Measurements from ENCODE around the gene JARID2.

Gene JARID2

DNA sequence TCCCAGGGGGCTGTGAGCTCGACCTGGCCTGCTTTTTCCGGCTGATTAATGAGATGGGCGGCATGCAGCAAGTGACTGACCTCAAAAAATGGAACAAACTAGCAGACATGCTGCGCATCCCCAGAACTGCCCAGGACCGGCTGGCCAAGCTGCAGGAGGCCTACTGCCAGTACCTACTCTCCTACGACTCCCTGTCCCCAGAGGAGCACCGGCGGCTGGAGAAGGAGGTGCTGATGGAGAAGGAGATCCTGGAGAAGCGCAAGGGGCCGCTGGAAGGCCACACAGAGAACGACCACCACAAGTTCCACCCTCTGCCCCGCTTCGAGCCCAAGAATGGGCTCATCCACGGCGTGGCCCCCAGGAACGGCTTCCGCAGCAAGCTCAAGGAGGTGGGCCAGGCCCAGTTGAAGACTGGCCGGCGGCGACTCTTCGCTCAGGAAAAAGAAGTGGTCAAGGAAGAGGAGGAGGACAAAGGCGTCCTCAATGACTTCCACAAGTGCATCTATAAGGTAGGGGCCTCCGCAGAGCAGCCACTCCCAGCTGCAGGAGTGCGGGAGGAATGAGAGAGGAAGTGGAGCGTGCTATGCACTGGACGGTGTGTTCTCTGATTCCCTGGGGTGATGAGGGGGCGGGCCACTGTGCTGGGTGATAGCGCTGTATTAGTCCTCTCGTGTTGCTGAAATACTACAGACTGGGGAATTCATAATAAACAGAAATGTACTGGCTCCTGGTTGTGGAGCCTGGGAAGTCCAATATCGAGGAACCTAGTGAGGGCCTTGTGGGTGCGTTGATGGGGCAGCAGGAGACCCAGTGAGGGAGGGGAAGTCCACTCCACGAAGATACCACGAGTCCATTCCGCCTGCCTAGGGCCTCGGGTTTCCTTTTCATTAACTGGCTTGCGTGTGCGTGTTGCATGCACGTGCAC, 255.3 kb downstream of the JARID2 start:
- no peak for DNase-seq

DNA sequence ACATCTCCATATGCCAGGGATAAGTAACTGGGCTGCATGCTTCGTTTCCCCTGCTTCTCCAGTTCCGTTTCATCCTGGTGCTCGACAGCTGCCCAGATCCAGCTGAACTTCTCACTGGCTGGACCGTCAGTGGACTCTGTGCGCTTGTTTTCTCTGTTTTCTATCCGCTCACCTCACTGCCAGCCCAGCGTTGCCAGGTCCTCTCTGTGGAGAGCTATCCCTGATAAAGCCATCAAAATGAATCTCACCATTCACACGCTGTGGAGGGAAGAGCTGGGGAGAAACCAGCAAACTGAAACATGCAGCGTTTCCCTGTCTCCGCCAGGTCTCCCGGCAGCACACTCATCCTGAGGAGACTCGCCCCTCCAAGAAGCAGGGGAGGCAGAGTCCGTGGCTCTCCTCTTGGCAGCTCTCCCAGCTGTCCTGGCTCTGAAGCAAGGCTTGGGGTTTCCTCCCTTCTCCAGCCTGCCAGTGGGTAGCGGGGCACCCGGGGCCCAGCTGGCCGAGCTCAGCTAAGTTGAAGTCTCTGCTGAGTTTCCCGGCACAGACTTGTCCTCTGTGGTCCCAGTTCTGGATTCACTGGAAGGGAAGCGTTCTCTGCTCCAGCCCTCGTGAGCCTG, 256.1 kb downstream of the JARID2 start:
- DNase-seq, result no peak

DNA sequence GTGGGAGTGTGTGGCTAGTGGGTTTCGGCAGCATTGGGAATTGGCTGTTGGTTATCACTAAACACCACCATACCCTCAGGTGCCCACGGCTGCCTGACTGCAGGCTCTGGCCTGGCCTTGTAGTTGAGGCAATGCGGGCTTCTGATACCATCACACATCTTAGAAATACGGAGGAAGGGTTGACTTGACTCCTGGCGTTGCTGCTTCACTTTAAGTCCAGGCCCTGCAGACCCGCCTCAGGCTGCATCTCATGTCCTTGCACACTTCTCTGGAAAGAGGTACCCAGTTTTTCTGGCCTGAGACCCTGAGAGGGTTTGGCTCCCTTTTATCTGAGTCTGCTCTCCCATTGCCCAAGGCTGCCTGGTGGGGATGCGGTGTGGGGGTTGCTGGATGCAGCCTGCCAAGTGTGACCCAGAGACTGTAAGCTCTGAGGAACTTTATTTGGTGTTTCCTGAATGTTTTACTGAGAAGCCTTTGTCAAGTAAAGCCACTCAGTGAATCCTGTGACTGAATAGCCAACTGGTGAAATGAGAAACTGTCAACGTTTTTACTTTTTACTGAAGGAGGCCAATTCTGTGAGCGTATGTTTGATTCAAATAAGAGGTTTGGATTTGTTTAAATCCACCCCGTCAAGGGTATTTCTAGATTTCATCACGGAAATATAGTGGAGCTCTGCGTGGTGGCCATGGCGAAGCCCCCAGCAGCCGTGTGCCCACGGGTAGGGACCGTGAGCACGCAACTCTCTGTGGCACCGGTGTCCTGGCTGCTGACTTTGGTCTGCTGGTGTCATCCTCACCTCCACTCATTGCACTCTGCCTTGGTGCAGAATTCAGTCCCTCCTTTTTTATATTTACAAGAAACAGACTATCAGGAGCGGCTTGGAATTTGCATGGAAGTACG, 256.8 kb downstream of the JARID2 start:
- no peak for DNase-seq

DNA sequence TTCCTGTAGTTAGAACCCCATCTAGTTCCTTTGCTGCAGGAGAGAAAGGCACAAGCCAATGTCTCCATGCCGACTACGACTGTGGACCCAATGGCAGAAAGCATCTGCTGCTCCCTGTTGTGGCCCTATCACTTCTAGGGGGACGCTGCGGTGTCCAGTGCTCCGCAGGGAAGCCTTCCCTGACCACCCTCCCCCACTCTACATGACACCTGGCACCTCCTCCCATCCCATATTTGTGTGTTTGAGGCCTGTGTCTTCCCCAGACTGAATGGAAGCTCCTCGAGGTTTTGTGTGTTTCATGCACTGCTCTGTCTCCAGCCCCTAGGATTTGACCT, 257.4 kb downstream of the JARID2 start:
- no peak for DNase-seq

DNA sequence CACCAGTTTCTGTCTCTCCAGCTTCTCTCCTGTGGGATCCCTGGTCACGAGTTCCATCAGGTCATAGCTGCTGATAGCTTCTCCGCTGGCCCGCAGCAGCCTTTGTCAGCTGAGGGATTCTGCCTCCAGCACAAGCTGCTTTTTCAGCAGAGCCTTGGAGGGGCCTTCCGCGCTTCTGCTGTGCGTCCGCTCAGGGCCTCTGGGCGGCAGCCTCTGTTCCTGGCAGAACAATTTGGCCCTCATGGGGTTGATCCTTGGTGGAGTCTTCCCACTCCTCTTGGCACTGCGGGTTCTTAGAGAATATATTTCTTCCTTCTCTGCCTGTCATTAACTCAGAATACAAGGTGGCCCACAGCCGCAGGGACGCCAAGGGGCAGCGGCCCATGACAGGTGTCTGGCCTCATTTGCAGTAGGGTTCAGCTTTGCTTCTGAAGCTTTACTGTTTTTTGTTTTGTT, 258.2 kb downstream of the JARID2 start:
- DNase-seq, result no peak

DNA sequence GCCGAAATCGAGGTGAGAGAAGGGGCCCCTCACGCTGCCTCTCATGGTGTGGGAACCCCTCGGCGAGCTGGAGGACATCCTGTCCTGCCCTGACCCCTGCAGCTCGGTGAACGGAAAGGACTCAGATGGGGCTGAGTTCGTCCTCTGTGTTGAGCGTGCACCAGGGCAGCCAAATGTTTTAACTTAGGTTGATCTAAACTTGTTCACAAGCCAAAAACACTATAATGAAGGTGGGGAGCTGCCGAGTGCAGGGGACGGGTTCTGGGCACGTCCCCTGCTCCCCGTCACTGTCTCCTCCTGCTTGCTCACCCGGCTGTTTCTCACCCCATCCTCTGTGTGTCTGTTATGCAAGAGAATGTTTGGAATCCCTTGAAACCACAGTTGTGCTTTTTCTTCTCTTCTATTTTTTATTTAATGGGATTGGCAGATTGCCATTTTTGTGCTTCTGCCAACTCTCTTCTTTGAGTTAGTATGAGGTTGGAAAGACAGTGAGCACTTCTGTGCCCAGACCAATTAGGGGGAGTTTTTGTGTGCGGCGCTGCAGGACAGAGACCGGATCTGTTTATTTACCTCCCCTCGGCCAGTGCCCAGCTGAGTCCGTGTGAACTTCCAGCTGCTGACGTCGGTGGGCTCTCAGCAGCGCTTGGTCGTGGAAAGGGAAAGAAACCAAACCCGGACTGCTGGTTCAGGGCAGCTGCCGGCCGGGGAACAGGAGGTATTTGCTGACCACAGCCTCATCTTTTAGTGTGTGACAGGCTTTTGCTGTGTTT, 258.9 kb downstream of the JARID2 start:
- no peak for DNase-seq

DNA sequence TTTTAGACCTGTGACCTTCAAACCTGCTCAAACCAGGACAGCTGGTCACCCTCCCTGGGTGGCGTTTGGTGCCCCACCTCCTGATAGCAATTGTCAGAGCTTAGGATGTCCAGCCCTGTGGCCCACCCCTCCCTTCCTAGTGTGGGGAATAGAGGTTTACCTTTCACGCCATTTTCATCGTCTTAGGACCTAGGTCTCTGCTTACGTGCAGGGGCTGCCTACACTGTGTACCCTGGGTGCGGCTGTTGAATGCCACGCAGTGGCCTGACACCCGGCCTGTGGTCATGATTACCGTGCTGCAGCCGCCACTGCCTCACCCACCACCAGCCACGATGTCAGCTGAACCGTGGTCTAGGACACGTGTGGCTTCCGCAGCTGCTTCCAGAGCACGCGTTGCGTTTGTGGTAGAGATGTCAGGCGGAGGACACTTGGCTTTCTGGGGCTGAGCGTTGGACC, 259.6 kb downstream of the JARID2 start:
- no peak for DNase-seq

DNA sequence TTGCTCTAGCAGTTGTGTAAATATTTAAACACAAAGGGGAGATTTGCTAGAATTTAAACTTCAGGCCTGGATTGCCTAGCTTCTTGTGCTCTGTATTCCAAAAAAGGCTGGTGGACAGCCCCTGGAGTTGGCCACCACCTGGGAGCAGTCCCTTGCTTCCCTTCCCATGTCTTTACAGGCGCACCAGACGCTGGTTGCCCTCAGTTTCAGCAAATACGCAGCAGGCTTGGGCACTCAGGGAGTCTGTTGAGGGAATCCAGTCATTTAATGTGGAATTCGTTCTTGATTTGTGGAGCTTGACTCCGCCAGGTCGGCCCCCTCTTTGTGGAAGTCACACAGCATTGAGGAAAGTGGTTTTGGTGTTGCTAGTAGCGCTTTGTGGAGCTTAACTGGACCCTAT, 260.2 kb downstream of the JARID2 start:
- no peak for DNase-seq

DNA sequence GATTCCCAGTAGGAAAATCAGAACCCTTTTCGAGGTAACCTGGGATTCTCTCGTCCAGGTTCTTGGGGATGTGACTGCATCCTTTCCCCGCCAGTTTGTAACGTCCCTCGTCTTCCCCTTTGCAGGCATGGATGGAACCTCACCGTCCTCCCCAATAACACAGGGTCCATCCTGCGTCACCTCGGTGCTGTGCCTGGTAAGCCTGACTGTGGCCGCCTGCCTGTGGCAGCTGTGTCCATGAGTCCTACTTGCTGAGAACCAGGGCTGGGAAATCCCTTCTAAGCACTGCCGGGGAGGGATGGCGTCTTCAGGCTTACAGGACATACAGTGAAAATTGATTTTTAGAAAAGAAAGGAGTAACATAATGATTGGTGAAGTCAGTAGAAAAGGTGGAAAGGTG, 261.4 kb downstream of the JARID2 start:
- no peak for DNase-seq

DNA sequence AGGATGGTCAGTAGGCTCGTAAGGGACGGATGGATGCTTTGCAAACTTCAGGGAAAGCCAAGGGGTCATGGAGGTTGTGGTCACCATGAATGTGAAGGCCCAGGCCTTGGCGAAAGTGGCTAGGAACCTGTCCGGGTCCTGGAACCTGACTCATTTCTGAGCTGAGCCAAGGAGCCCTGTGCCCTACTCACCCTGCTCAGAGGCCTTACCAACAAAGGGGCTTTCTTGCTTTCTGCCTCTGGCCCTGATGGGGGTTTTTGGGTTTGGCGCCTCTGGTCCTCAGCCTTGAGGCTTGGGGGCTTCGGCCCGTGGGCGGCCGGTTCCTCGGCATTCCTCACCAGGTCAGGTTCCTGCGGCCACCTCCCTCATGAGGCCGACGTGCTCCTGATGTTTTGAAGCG, 261.9 kb downstream of the JARID2 start:
- no peak for DNase-seq

DNA sequence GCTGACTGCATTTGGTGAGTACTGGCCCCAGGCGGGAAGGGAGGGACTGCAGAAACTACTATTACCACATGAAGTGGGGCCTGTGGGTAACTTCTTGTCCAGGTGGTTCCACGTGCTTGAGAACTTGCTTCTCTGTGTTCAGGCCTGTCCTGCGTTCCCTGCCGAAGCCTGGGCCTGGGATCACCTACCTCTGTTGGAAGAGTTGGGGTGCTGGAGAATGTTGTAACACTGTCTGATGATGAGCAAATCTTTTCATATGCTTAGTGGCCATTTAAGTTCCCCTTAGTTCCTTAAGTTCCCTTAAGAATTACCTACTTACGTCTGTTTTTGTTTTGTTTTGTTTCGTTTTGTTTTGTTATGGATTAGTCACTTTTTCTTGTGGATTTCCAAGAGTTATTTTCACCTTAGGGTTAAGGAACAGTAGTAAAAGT, 262.6 kb downstream of the JARID2 start:
- DNase-seq, result no peak

DNA sequence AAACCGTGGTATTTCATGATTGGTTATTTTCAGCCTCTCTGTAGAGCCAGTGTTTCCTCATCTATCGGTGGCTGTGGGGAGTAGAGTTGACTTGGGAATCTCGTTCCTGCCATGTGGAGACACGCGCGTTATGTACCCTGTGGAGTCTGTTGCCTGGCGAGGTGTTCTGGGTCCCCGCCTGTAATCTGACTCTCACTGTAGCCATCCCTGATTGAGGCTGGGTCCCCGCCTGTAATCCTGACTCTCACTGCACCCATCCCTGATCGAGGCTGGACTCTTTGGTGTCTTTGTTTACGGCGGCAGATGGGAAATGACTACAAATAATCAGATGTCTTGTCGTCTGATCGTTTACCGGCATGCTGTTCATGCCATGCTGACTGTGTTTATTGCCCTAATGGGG, 263.1 kb downstream of the JARID2 start:
- no peak for DNase-seq

DNA sequence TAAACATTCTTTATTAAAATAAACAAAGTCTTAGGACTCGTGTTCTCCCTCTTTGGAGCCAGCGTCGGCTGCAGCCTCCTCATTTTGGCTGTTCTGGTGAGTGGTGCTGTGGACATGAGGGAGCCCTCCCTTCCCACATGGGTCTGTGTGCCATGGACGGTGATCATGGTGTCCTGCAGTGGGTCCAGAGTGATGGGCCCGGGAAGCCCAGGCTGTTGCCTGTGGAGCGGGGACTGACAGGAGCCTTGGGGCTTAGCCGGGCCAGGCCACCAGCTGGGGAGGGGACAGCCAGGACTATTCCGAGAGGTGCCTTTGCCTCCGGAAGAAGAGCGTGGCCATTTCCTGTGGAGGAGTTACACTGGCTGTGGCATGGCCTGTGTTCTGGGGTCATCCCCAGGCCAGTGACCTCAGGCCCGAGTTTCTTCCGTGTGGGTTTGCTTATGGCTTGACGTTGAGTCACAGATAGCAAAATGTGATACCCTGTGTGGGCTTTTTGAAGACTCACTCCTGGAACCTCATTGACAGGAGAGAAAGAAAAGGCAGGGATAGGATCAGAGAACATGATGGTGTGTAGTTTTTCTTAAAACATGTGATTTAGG, 263.6 kb downstream of the JARID2 start:
- no peak for DNase-seq

DNA sequence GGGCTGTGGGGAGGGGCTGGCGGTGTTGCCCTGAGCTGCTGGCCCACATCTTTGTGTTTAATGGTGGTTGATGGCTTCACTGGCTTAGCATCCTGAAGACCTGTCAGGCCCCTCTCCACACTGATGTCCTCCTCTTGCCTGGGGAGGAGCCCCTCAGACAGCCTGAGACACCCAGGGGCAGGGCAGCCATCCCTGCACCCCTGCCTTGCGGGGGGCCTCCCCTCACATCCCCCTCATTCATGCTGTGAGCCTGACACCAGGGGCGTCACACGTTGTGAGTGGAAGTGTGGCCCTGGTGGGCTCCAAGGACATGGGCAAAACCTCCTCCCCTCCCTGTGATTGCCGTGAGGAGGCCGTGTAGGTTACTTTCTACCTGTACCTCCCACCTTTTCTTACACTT, 264.3 kb downstream of the JARID2 start:
- no peak for DNase-seq

DNA sequence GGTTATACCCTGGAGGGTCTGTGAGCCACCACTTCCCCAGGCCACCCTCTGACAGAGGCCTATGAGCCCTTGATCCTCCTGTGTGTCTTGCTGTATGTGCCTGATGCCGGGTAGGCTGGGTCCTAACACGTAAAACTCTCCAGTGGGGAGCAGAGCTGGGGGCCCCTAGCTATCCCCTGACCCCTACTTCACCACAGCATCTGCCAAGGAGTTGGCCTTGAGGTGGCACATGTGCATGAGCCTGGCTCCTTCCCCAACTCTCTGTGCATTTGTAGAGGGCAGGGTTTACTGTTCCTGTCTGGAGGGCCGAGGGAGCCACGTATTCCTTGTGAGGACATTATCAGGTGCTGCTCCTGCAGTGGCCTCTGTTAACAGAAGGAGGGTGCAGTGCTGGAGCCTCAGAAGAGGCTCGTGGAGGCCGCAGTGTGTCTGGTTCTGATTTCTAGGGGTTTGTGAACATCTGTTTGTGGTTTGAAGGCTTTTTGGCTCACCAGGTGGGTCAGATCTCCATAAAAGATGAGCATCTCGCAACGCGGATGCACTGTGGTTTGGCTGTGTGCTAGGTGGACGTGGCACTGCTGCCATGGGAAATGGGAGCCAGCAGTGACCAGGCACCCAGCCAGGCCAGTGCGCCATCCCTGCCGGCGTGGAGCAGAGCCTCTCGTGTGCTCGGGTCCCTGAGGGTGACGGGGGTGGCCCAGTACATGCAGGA, 264.8 kb downstream of the JARID2 start:
- DNase-seq, result no peak

DNA sequence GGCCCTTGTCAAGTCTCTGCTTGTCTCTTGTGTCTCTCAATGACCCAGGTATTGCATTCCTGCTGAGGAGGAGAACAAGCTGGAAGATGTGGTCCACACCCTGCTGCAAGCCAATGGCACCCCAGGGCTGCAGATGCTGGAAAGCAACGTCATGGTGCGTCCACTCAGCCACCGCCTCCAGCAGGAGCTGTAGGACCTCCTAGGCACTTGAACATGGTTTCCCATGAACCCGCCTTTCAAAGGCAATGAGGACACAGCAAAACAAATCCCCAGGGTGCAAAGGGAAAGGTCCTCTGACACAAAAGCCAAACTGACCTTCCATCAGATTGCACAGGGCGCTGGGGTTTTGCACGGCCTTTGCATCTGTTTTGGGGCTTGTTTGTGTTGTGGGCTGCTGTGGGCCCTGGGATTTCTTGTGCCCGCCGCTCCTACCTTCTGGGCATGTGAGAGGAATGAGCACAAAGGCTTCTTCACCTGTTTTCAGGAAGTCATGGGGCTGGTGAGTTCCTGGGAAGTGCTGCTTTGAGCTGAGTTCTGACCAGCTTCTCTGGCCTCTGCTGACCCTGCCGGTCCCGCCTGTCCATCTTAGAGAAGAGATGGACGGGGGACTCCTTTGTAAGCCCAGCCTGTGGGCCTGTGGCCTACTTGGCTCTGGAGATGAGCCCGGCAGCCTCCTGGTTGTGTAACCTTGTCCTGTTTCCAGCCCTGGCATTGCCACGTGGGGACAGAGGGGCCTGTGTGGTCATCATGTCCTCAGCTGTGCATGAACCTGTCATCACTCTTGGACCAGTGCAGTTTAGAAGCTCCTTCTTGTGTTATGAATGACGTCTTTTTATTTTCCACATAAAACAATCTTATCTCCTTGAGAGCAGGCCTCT, 265.6 kb downstream of the JARID2 start:
- DNase-seq, result no peak

DNA sequence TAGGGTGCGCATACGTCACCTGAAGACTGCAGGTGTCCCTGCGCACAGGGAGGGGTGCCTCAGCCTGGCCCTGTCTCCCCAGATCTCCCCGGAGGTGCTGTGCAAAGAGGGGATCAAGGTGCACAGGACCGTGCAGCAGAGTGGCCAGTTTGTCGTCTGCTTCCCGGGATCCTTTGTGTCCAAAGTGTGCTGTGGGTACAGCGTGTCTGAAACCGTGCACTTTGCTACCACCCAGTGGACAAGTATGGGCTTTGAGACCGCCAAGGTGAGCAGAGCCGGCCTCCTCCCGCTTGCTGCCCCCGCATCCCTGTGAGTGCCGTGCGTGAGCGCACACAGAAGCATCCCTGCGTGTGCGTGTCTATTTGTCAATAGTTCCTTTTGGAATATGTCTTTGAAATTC, 266.3 kb downstream of the JARID2 start:
- DNase-seq, result no peak

DNA sequence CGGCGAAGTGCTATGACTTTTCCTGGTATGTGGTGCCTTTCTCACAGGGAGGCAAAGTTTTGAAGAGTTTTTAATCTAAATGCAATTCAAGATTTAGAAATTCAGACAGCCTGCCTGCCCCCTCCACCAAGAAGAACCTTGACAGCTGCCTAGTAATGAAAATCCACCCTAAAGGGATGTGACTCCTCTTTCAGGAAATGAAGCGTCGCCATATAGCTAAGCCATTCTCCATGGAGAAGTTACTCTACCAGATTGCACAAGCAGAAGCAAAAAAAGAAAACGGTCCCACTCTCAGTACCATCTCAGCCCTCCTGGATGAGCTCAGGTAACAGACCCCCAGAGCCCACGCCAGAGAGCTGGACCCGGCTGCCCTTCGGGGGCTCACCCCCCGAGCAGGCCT, 266.9 kb downstream of the JARID2 start:
- DNase-seq, result no peak

DNA sequence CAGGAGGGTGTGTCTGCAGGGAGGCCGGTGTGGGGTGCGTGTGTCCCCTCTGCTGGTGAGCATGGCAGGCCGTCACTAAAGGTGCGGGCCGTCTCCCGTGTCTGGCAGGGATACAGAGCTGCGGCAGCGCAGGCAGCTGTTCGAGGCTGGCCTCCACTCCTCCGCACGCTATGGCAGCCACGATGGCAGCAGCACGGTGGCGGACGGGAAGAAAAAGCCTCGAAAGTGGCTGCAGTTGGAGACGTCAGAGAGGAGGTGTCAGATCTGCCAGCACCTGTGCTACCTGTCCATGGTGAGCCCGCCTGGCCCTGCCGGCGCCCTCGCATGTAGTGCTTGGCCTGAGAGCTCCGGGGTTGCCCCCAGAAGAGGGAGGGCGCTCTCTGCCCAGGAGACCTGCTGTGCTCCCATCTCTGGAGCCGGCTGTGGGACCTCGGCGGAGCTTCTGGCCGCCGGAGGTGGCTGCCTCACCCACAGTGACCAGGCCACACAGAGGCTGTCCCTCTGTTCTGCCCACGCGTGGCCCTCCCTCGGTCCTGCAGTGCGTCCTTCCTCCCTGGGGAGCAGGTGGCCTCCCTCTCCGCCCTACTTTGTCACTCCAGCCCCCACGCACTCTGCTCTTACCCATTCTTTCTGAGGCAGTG, 267.4 kb downstream of the JARID2 start:
- no peak for DNase-seq

Measured in NCI-H524 treated with DMSO at 0.1 percent for 48 hours (cell line).